GM12874 (cell line): Measurements from ENCODE around the gene FOXA1.

ENCODE experiments used
- TF ChIP-seq, protein P1 (sequence below): IDR thresholded peaks from 2 replicates; pipeline ENCODE4 v1.5.1; 2011; ENCODE audit warnings: low read depth, mild to moderate bottlenecking, control low read depth, low read length, moderate library complexity; ENCODE audit not compliant: insufficient read depth

The FOXA1 gene

DNA sequence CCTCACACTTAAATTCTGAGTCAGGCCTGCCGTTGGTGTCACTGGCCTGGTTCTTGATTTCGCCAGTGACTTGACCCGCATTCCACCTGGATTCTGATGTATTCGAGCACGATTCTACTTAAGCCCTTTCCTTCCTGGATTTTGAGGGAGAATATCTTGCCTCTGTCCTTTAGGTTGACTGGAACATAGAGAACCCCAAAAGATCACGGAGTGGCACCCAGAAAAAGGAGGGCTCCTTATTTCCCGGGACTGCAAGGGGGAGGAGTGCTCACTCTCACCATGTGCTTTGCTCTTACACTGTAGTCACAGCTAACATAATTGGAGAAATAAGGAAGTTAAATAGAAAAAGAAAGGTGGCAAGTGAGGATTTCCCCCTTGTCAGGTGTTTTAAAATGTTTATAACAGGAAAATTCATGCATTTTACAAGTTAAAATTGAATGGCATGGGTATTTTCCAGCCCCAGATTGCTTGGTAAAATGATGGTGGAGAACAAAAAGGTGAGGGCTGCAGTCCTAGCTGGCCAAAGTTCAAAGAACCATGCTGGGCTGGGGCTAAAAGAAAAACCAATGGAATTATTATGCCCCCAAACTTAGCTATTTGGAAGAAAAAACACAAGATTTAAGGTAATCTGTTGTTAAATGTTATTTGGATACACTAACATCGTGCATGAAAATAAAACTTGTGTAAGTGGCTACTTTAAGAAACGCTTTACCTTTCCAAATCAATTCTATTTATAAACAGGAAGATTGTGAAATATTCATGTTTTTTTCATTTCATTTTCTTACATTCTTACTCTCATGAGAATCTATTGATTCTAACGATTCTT, 8.9 kb downstream of the FOXA1 start:
- TF ChIP-seq, protein P1, sequence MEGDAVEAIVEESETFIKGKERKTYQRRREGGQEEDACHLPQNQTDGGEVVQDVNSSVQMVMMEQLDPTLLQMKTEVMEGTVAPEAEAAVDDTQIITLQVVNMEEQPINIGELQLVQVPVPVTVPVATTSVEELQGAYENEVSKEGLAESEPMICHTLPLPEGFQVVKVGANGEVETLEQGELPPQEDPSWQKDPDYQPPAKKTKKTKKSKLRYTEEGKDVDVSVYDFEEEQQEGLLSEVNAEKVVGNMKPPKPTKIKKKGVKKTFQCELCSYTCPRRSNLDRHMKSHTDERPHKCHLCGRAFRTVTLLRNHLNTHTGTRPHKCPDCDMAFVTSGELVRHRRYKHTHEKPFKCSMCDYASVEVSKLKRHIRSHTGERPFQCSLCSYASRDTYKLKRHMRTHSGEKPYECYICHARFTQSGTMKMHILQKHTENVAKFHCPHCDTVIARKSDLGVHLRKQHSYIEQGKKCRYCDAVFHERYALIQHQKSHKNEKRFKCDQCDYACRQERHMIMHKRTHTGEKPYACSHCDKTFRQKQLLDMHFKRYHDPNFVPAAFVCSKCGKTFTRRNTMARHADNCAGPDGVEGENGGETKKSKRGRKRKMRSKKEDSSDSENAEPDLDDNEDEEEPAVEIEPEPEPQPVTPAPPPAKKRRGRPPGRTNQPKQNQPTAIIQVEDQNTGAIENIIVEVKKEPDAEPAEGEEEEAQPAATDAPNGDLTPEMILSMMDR = no peak

DNA sequence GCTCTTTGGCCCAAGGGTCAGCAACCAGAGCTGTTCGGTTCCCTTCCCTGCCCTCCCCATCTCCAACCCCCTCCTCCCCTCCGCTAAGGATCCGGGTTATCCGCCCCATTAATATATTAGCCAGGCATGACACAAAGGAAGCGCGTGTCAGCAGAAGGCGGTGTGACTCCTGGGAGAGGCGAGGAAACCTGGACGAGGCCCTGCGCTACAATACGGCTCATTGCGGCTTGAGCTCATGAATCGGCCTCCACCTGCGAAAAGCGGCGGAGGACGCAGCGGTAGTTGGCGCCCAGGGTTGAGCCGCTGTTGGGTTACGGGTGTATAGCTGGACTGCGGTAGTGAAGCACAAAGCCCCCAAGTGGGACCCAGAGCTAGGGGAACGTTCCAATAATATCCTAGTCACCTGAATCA, 9.9 kb downstream of the FOXA1 start:
- TF ChIP-seq, protein P1 = no peak

DNA sequence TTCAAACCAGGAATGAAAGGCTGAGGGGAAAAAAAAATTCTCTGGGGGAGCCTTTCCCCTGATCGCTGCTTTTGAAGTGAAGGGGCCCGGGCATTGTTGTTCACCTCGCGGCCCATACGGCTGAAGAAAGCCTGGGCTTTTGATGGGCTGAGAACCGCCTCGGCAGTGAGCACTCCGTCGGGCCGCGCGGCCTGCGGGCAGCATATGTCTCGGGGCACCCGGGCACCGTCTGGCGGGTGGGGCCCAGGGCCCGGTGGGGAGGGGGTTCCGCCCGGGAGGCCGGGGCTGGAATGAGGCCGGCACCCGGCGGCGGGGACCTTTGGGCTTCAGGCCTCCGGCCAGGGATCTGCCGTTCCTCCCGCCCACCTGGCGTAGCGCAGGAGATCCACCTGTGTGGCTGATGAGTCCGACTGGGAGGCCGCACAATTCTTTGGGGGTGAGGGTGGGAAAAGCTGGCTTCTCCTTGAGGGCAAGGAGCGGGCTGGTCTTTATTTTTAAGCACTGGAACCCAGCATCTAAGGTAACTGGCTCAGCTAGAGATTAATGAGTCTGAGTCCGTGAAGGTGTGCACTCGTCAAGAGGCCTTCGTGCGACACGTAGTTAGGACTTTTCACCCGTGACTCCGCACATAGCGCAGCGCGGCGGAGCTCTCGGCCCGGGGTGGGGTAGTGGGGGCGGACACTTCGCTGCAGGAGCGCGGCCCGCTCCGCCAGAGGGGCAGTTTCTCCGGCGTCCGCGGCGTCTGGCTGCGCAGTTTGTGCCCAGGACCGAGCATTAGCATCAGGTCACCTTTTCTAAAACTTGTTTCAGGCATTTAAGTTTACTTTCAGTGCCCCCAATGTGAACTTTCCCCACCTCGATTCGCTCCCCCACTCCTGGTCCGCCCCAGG, 10.6 kb downstream of the FOXA1 start:
- TF ChIP-seq, protein P1 = no peak

DNA sequence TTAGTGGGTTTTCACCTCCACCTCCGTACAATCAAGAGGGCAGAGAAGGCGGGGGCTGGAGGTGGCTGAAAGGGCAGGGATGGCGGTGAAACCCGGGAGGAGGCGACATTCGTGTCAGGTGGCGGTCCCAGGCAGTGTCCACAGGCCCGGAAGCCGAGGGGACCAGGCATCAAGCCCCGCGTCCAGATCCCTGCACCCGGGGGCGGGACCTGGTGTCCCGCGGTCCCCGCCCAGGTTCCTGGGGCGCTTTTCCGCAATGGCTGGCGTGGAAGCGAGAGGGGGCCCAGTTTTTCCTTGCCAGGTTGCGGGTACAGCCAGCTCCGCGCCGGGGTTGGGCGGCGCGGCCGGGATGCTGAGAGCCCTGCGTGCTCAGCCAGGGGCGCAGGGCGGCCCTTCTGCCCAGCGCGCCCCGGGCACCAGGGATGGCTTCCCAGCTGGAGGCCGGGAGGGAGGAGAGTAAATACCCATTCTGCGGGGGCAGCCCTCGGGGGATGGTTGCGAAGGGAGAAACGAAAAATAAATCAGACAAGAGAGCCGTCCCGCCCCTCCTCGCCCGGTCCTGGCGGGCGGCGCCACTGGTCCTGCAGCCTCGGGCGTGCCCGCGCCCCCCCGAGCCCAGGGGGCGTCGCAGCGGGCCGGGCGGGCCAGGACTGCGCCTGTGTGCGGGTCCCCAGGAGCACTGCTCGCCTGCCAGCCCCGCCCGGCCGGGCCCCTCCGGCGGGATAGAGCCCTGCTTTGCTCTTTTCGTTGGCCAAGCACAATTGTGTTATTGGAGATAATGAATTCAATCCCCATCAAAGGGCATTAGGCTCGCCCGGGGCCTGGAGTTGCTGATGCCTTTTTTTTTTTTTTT, 11.5 kb downstream of the FOXA1 start:
- TF ChIP-seq, protein P1 = no peak

DNA sequence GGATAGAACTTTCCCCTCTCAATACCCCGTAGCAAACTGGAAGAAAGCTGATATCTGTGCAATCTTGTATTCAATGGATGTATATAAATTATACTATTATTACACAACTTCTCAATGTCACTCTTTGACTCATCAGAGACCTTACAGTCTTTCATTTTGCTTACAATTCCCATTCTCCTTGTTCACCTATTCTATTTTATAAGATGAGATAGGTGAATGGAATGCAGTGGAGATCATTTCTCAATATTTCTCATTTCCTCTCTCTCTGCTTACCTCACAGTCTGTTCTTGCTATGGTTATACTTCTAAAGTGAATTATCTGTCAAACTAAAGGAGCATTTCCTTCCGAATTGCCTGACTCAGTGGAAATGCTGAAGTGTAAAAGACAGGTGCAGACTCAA, 14.9 kb downstream of the FOXA1 start:
- TF ChIP-seq, protein P1 = no peak

DNA sequence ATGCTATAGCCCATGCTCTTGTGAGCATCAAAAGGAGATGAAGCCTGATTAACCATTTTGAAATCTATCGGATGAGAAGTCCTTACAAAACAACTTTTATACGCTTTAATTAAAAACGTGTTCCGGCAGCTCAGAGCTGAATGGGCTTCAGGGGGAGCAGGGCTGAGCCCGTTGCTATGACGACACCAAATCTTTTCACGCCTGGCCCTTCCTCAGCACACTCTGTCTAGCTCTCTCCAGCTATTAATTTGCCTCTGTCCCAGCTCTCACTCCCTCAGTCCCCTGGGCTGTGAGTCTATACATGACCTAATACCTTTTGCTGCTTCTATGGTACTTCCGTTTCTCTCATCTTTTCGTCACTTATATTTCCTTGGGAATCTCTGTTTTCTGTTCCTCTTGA, 15.8 kb downstream of the FOXA1 start:
- TF ChIP-seq, protein P1 = no peak

DNA sequence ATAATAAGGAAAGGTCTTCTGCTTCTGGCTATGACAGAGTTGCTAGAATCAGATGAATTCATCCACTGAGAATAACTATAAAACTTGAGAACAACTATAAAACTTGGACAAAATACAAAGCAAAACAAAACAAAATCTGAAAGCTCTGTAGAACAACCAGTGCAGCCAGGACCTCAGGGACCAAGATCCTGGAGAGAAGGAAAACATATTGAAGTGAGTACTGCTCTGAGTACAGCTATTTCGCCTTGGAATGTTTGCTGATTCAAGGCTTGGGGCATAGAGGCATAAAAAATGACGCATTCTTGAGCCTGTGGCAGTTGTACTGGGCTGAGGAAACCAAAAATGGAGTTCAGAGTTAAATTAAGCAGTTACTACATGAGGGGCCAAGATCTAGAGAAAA, 21.7 kb downstream of the FOXA1 start:
- TF ChIP-seq, protein P1 = no peak
